Purkinje cell (primary cell): ENCODE results near the gene TPRG1. TPM values are rescaled to one million over a fixed set of nuclear protein-coding genes. Genes with fewer than 3 reads are reported as not detected.

ENCODE experiments used
- polyA plus RNA-seq: library from polyadenylated mRNA; unstranded; fragments of >200 nt; fragmentation: Nextera tagmentation; gene quantifications from 2 replicates; pipeline ENCODE4 v1.2.1, GENCODE V29; 2014

Gene TPRG1, protein sequence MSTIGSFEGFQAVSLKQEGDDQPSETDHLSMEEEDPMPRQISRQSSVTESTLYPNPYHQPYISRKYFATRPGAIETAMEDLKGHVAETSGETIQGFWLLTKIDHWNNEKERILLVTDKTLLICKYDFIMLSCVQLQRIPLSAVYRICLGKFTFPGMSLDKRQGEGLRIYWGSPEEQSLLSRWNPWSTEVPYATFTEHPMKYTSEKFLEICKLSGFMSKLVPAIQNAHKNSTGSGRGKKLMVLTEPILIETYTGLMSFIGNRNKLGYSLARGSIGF
- 0.64 TPM in 1 of 2 replicates, not detected in the other for polyA plus RNA-seq

DNA sequence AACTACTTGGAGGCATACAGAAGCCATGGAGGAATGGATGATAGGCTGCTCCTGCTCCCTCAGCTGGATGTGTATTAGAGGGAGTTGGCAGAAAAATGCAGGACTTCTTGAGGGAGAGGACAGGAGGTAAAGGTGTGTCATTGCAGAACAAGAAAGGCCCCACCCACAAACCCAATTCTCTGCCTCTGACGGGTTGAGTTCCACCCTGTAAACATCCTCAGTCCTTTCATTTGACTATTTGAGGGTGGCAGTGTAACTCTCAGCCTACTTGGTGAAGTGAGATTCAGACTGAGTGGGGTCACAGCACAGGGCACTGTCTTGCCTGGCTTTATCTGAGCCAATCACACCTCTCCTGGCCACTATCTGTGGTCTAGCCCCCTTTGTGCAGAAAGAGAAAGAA lies at the start of gene TPRG1:
Gene TPRG1, plus strand, starts transcription at position 265 of the 400 bp plus-strand sequence. CDS start 35,414 bp downstream, outside the sequence.

